Sigmoid colon (tissue), 7 donors: ENCODE data around the gene APBB2. TPM values are rescaled to one million over a fixed set of nuclear protein-coding genes. Genes with fewer than 3 reads are reported as not detected.
A peak's percentile ranks its signal among the peaks of the same experiment; 100 is the strongest.

ENCODE experiments used
- DNase-seq: peaks from one replicate; pipeline ENCODE4 v3.0.0-alpha.2; 2019
- H3K27ac ChIP-seq, 4 donors: fragments of 200-600 bp; sonication (generic); one replicate each; pipeline ENCODE4 v1.5.1; 2016 to 2019; ENCODE audit warnings: mild to moderate bottlenecking in 1 of 4
- H3K27me3 ChIP-seq, 3 donors: fragments of 200-600 bp; sonication (generic); one replicate each; pipeline ENCODE4 v1.5.1; 2019; ENCODE audit warnings: mild to moderate bottlenecking in 1 of 3
- H3K36me3 ChIP-seq, 4 donors: fragments of 200-600 bp; sonication (generic); one replicate each; pipeline ENCODE4 v1.5.1; 2016 to 2019
- H3K4me1 ChIP-seq, 4 donors: fragments of 200-600 bp; sonication (generic); one replicate each; pipeline ENCODE4 v1.5.1; 2017 to 2019
- H3K4me3 ChIP-seq, 4 donors: fragments of 200-600 bp; sonication (generic); one replicate each; pipeline ENCODE4 v1.5.1; 2017 to 2019; ENCODE audit warnings: mild to moderate bottlenecking in 2 of 4, moderate library complexity in 1 of 4
- H3K9me3 ChIP-seq, 4 donors: fragments of 200-600 bp in 3 of 4; sonication (generic) in 3 of 4; one replicate each; pipeline versions ENCODE4 v1.5.1 to v1.6.1; 2013 to 2019
- EP300 ChIP-seq, 4 donors: sonication (generic); formaldehyde crosslinking; IDR thresholded peaks; one replicate each; pipeline ENCODE4 v1.6.1; 2017; ENCODE audit warnings: antibody characterized with exemption in 4 of 4
- POLR2A ChIP-seq, 2 donors: fragments of 450-650 bp; IDR thresholded peaks; one replicate each; pipeline ENCODE4 v1.6.1; 2016; ENCODE audit warnings: antibody characterized with exemption in 2 of 2, mild to moderate bottlenecking in 2 of 2, moderate library complexity in 2 of 2
- POLR2AphosphoS5 ChIP-seq, 4 donors: sonication (generic); formaldehyde crosslinking; IDR thresholded peaks; one replicate each; pipeline ENCODE4 v1.6.1; 2017; ENCODE audit warnings: antibody characterized with exemption in 4 of 4
- WGBS, 2 donors: extraction: QIAGEN DNeasy Blood & Tissue Kit; methylation state at CpG; one replicate each; pipeline ENCODE4 v1.1.7; 2013; 5-methylcytosine and 5-hydroxymethylcytosine counted together
- intact Hi-C: fragments of 100-400 bp; cut with DNase I; formaldehyde crosslinking; loops from one replicate; pipeline ENCODE4 v1.15.1; 2023
- polyA plus RNA-seq, 3 donors: library from polyadenylated mRNA; stranded (reverse); fragments of 200-250 nt; gene quantifications; one replicate each; pipeline ENCODE4 v1.2.3, GENCODE V29; 2013
- total RNA-seq, 4 donors: library from RNA; depleted of rRNA; stranded (reverse); fragments of >200 nt; gene quantifications; one replicate each; pipeline ENCODE4 v1.1.0, GENCODE V29; 2016
- TF ChIP-seq, protein P1 (sequence below), 4 experiments: fragments of 450-650 bp in 3 of 4; fragments of 200-600 bp in 1 of 4; IDR thresholded peaks; one replicate each; pipeline ENCODE4 v1.5.1; 2016 to 2019; ENCODE audit warnings: antibody characterized with exemption in 4 of 4, mild to moderate bottlenecking in 3 of 4, moderate library complexity in 2 of 4
- donor health status: healthy with polysubstance abuse.
- donor health status: Bipolar disorder and iron deficiency.
- donor health status: healthy.

APBB2 gene
- total and polyA plus RNA-seq, 7 donors, result 7.8 to 108 (median 69.1) TPM

DNA sequence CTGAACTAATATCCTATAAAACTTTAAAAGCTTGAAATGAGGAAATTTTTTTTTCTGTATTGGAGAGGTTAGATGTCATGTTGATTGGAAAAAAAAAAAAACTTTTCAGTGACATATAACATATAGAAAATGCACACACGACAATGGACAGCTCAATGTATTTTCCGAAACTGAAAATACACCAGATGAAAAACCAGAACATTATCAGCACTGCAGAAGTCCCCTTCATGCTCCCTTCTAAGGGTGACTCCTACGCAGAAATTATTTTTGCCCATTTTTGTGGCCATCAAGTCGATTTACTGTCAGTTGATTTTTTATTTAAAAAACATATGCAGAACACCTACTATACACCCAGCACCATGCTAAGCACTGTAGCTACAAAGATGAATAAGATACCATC is 148.3 kb downstream of the APBB2 start:
- Histone ChIP-seq H3K4me1 (peaks cover 0 to 67% (median 55%) of the 10 kb centered on the region in 4 donors), H3K4me3 (no peak overlapping the region), H3K27me3 (no peaks in the 10 kb centered on the region), H3K36me3 (no peaks in the 10 kb centered on the region), H3K9me3 (no peaks in the 10 kb centered on the region), H3K27ac (no peak overlapping the region)
- WGBS, 2 donors, result 91% methylated on average over 4 of the region's 4 CpGs
- intact Hi-C loops, result no loop called here
- TF ChIP-seq, protein P1, sequence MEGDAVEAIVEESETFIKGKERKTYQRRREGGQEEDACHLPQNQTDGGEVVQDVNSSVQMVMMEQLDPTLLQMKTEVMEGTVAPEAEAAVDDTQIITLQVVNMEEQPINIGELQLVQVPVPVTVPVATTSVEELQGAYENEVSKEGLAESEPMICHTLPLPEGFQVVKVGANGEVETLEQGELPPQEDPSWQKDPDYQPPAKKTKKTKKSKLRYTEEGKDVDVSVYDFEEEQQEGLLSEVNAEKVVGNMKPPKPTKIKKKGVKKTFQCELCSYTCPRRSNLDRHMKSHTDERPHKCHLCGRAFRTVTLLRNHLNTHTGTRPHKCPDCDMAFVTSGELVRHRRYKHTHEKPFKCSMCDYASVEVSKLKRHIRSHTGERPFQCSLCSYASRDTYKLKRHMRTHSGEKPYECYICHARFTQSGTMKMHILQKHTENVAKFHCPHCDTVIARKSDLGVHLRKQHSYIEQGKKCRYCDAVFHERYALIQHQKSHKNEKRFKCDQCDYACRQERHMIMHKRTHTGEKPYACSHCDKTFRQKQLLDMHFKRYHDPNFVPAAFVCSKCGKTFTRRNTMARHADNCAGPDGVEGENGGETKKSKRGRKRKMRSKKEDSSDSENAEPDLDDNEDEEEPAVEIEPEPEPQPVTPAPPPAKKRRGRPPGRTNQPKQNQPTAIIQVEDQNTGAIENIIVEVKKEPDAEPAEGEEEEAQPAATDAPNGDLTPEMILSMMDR (IDR thresholded peaks at IDR 0.05), result no peak
- TF ChIP-seq POLR2A (IDR thresholded peaks at IDR 0.05) (no peak), POLR2AphosphoS5 (IDR thresholded peaks at IDR 0.05) (no peak), EP300 (IDR thresholded peaks at IDR 0.05) (no peak)
- no peak for DNase-seq

DNA sequence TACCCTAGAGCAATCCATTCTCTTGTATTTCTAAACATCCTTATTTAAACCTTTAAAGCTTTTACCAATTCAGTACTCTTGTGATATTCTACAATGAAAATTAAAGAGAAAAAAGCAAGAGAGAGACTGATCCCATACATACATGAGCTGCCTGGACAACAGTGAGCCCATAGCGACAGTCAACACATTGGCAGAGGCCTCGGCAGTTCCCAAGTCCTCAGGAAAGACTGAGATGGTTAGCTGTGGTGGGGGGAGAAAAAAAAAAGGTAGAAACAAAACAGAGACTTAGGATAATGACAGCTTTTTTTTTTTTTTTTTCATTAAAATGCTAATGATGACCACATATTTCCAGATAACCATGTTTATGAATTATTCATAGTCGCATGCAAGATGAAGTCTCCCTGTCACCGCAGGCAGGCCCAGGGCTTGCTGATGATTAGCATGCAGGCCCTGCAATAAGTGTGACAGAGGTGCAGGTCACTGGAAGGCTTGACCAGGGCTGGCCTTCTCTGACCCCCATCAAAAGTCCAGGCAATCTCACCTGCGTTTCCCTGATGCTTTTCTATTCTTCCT is 148.8 kb downstream of the APBB2 start:
- no peak overlapping the region for H3K4me3 ChIP-seq
- no peaks in the 10 kb centered on the region for H3K9me3 ChIP-seq
- H3K36me3 ChIP-seq, result no peaks in the 10 kb centered on the region
- no peak for DNase-seq
- H3K27me3 ChIP-seq, result no peaks in the 10 kb centered on the region
- intact Hi-C loops, result no loop called here
- no peak overlapping the region for H3K27ac ChIP-seq
- 83 to 94% methylated on average over 5 of the region's 5 CpGs for WGBS, 2 donors
- no peak for TF ChIP-seq POLR2AphosphoS5 (IDR thresholded peaks at IDR 0.05)
- TF ChIP-seq POLR2A (IDR thresholded peaks at IDR 0.05), result no peak
- TF ChIP-seq EP300 (IDR thresholded peaks at IDR 0.05), result no peak
- TF ChIP-seq, protein P1 (IDR thresholded peaks at IDR 0.05), result no peak
- H3K4me1 ChIP-seq, result peaks cover 0 to 67% (median 55%) of the 10 kb centered on the region in 4 donors

DNA sequence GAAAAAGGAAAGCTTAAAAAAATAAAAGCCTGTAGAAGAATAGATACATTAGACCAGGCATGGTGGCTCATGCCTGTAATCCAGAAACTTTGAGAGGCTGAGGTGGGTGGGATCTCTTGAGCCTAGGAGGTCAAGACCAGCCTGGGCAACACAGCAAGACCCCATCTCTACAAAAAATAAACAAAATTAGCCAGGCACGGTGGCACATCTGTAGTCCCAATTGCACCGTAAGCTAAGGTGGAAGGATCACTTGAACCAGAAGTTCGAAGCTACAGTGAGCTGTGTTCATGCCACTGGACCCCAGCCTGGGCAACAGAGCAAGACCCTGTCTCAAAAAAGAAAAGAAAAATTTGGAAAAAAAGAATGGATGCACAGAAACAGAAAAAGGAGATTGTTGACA is 149.4 kb downstream of the APBB2 start:
- Histone ChIP-seq H3K36me3 (no peaks in the 10 kb centered on the region), H3K4me1 (peaks cover 0 to 67% (median 56%) of the 10 kb centered on the region in 4 donors), H3K4me3 (no peak overlapping the region), H3K27ac (no peak overlapping the region), H3K9me3 (peaks cover 0 to 1% (median 0%) of the 10 kb centered on the region in 4 donors), H3K27me3 (no peaks in the 10 kb centered on the region)
- no peak for TF ChIP-seq POLR2A (IDR thresholded peaks at IDR 0.05)
- TF ChIP-seq, protein P1 (IDR thresholded peaks at IDR 0.05), result no peak
- TF ChIP-seq POLR2AphosphoS5 (IDR thresholded peaks at IDR 0.05), result no peak
- no peak for TF ChIP-seq EP300 (IDR thresholded peaks at IDR 0.05)
- DNase-seq, result no peak
- 78 to 97% methylated on average over 3 of the region's 3 CpGs for WGBS, 2 donors
- intact Hi-C loops, result loop anchor here (5.0 kb wide), 2 partner anchors 57 to 77 kb away; no protein-coding TSS in a partner anchor

DNA sequence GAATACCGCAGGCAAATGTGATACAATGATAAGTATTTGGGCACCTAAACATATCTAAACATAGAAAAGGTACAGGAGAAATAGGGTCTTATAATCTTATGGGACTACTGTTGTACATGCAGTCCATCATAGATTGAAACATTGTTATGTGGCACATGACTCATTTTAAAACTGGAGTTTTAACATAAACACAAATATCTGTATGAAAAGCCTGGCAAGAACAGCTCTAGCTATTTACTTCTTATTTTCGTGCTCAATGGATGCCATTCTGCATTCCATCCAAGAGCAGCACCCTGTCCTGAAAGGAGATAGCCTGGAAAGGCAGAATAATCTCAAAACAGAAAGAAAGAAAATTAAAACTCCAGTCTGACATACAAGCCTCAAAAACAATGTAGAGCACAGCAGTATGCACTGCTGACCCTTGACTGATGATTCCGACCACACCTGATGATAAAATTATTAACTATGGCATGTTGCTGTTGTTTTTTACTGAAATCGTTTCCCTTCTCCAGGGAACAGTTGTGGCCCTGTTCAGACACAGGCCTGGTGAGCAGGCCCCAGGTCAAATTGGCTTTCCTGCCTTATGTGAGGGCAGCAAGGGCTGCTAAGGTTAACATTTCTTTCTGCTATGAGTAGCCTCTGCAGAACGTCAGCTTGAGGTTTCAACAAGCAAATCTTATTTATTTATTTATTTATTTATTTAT is 152.7 kb downstream of the APBB2 start:
- intact Hi-C loops, result loop anchor here (2.0 to 5.0 kb wide), 3 partner anchors 61 to 151 kb away; no protein-coding TSS in a partner anchor
- DNase-seq, result no peak
- H3K27ac ChIP-seq, result peak overlapping the region; percentile 27 to 81 (median 74)

More for the DNA sequence above, 152.7 kb downstream of the APBB2 start:
- Histone ChIP-seq H3K4me1 (peaks cover 0 to 77% (median 63%) of the 10 kb centered on the region in 4 donors), H3K9me3 (peaks cover 0 to 3% (median 0%) of the 10 kb centered on the region in 4 donors), H3K36me3 (no peaks in the 10 kb centered on the region), H3K4me3 (no peak overlapping the region), H3K27me3 (no peaks in the 10 kb centered on the region)
- WGBS, 2 donors, result 74 to 80% methylated on average over 5 of the region's 5 CpGs
- TF ChIP-seq POLR2AphosphoS5 (IDR thresholded peaks at IDR 0.05) (no peak), POLR2A (IDR thresholded peaks at IDR 0.05) (no peak), EP300 (IDR thresholded peaks at IDR 0.05) (no peak)
- TF ChIP-seq, protein P1 (IDR thresholded peaks at IDR 0.05), result no peak
